OCI-LY3 (cell line): ENCODE measurements around the gene DTX1.

Experiments used
- H2AFZ ChIP-seq: fragments of 200-600, 300-600 bp; shearing (Covaris generic); 2 replicates; pipeline ENCODE4 v1.6.0; 2014; ENCODE audit warnings: antibody characterized with exemption, low read depth, low read length
- H3K27ac ChIP-seq: fragments of 200-600, 300-600 bp; sonication (generic); 2 replicates; pipeline ENCODE4 v1.5.1; 2014; ENCODE audit warnings: mild to moderate bottlenecking, low read length, moderate library complexity, mixed read lengths
- H3K27me3 ChIP-seq: fragments of 200-600, 300-600 bp; sonication (generic); 2 replicates; pipeline ENCODE4 v1.6.1; 2014; ENCODE audit warnings: low read depth, low read length, mixed read lengths
- H3K36me3 ChIP-seq: fragments of 200-600, 300-600 bp; sonication (generic); replicated peaks from 2 replicates; pipeline ENCODE3; 2014; ENCODE audit warnings: low read depth, low read length, mixed read lengths
- H3K4me1 ChIP-seq: fragments of 300-600, 200-600 bp; sonication (generic); 2 replicates; pipeline ENCODE4 v1.6.1; 2014; ENCODE audit warnings: low read length, mixed read lengths
- H3K4me2 ChIP-seq: fragments of 200-600, 300-600 bp; sonication (generic); 2 replicates; pipeline ENCODE4 v1.6.1; 2014; ENCODE audit warnings: low read length, mixed read lengths
- H3K4me3 ChIP-seq: fragments of 300-600, 200-600 bp; sonication (generic); 2 replicates; pipeline ENCODE4 v1.5.1; 2014; ENCODE audit warnings: antibody characterized with exemption, mild to moderate bottlenecking, low read length, moderate library complexity
- H3K79me2 ChIP-seq: fragments of 300-600, 200-600 bp; shearing (Covaris generic); 2 replicates; pipeline ENCODE4 v1.6.1; 2014; ENCODE audit warnings: mild to moderate bottlenecking, low read length, mixed read lengths
- H3K9ac ChIP-seq: fragments of 300-600, 200-600 bp; shearing (Covaris generic); 2 replicates; pipeline ENCODE4 v1.6.0; 2014; ENCODE audit warnings: mild to moderate bottlenecking, low read length, moderate library complexity
- H3K9me3 ChIP-seq: fragments of 200-600, 300-600 bp; shearing (Covaris generic); 2 replicates; pipeline ENCODE4 v1.6.1; 2014; ENCODE audit warnings: low read length, mixed read lengths; ENCODE audit not compliant: insufficient read depth
- H4K20me1 ChIP-seq: fragments of 200-600, 300-600 bp; sonication (generic); 2 replicates; pipeline ENCODE4 v1.6.1; 2016; ENCODE audit warnings: low read length, mixed read lengths; ENCODE audit not compliant: insufficient read depth
- EZH2phosphoT487 ChIP-seq: fragments of 200-600 bp; shearing (Covaris generic); IDR thresholded peaks from 2 replicates; pipeline ENCODE4 v1.6.1; 2018; ENCODE audit warnings: antibody characterized with exemption, mixed run types, low read depth
- TF ChIP-seq, protein P1 (sequence below): fragments of 200-600, 300-600 bp; sonication (generic); IDR thresholded peaks from 2 replicates; pipeline ENCODE4 v1.5.1; 2014; ENCODE audit warnings: antibody characterized with exemption, low read length, low read depth

The DTX1 gene

DNA sequence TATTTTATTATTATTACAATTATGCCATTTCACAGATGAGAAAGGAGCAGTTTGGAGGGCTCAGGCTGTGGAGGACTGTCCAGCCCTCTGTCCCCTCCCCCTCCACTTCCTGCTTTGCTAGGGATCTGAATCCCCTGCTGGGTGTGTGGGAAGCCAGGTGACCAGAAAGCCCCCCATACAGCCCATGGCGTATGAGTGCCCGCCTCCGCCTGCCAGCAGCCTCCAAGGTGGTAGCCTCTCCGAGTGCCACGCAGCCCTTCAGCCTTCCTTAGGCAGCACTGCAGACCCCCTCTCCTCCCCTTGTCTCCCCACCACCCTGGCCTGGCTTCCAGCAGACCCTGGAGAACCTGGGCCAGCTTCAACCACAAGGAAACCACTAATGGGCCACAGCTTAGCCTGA is 12.6 kb downstream of the DTX1 start:
- Histone ChIP-seq H3K79me2 (peaks cover 5% of the 10 kb centered on the region; the same call in 1 of the 2 replicates), H3K27me3 (no peaks in the 10 kb centered on the region), H3K9me3 (no peaks in the 10 kb centered on the region), H3K4me2 (peak overlapping the region; percentile 70), H3K27ac (peak overlapping the region; percentile 92), H3K9ac (peak overlapping the region; percentile 84), H3K4me1 (peaks cover 79% of the 10 kb centered on the region), H4K20me1 (no peaks in the 10 kb centered on the region), H3K4me3 (peak overlapping the region; percentile 68), H2AFZ (no peak overlapping the region), H3K36me3 (no peaks in the 10 kb centered on the region)
- TF ChIP-seq EZH2phosphoT487 = no peak
- TF ChIP-seq, protein P1, sequence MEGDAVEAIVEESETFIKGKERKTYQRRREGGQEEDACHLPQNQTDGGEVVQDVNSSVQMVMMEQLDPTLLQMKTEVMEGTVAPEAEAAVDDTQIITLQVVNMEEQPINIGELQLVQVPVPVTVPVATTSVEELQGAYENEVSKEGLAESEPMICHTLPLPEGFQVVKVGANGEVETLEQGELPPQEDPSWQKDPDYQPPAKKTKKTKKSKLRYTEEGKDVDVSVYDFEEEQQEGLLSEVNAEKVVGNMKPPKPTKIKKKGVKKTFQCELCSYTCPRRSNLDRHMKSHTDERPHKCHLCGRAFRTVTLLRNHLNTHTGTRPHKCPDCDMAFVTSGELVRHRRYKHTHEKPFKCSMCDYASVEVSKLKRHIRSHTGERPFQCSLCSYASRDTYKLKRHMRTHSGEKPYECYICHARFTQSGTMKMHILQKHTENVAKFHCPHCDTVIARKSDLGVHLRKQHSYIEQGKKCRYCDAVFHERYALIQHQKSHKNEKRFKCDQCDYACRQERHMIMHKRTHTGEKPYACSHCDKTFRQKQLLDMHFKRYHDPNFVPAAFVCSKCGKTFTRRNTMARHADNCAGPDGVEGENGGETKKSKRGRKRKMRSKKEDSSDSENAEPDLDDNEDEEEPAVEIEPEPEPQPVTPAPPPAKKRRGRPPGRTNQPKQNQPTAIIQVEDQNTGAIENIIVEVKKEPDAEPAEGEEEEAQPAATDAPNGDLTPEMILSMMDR = no peak

DNA sequence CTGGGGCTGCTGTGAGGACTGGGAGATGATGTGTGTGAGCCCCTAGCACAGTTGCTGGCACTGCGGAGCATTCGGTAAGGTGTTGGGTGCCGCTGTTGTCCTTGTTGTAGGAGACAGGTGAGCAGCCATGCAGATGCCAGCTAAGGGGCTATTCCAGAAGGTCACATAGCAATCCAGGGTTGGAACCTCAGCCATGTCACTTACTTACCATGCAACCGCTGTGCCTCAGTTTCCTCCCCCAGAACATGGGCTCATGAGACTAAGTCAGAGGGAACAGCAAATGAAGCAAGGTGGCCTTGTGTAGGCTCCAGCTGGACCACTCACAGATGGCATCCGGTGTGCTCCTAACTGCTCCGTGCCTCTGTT is 13.2 kb downstream of the DTX1 start:
- H2AFZ ChIP-seq = no peak overlapping the region
- peak overlapping the region; percentile 70 for H3K4me2 ChIP-seq
- no peaks in the 10 kb centered on the region for H3K9me3 ChIP-seq
- H3K36me3 ChIP-seq = no peaks in the 10 kb centered on the region
- peak overlapping the region; percentile 92 for H3K27ac ChIP-seq
- TF ChIP-seq, protein P1 = no peak
- TF ChIP-seq EZH2phosphoT487 = no peak
- no peaks in the 10 kb centered on the region for H3K27me3 ChIP-seq
- H4K20me1 ChIP-seq = no peaks in the 10 kb centered on the region
- peak overlapping the region; percentile 84 for H3K9ac ChIP-seq
- H3K79me2 ChIP-seq = peaks cover 5% of the 10 kb centered on the region; the same call in 1 of the 2 replicates
- peaks cover 79% of the 10 kb centered on the region for H3K4me1 ChIP-seq
- peak overlapping the region; percentile 68 for H3K4me3 ChIP-seq

DNA sequence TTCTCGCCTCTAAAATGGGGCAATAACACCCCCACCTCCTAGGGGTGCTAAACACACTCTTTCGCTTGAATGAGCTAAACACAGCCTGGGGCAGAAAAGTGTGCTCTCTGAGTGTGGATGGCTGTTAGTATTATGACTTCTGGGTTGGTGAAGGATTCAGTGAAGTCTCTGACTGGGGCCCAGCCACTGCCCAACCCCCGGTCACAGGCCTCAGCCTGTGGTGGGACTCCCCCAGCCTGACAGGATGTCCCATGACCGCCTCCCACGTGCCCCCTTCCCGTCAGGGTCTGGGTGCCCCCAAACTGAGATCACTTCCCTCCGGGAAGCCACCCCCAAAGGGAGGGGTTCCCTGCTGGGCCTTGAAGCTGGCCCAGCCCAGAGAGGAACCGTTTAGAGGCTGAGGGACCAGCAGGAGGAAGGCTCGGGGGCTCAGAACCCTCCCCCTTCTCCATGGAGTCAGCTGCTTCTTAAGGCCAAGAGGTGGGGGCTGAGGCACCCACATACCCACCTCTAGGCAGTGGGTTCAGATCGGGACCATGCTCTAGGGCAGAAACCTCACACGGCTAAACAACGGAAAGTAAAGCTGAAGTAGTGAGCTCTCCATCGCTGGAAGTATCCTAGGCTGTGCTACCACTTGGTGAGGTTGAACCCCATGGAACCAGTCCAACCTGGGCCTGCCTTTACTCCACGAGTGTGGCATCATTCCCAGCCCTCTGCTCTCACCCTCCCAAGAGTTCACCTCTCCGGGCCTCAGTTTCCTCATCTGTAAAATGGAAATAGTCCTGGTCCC is 13.8 kb downstream of the DTX1 start:
- TF ChIP-seq EZH2phosphoT487 = no peak
- TF ChIP-seq, protein P1 = no peak
- H4K20me1 ChIP-seq = no peaks in the 10 kb centered on the region
- H3K4me2 ChIP-seq = peak overlapping the region; percentile 70
- H3K27me3 ChIP-seq = no peaks in the 10 kb centered on the region
- H3K9ac ChIP-seq = peak overlapping the region; percentile 84
- H3K4me1 ChIP-seq = peaks cover 80% of the 10 kb centered on the region
- H2AFZ ChIP-seq = no peak overlapping the region
- peak overlapping the region; percentile 92 for H3K27ac ChIP-seq
- peaks cover 5% of the 10 kb centered on the region; the same call in 1 of the 2 replicates for H3K79me2 ChIP-seq
- peak overlapping the region; percentile 68 for H3K4me3 ChIP-seq
- H3K36me3 ChIP-seq = no peaks in the 10 kb centered on the region
- H3K9me3 ChIP-seq = no peaks in the 10 kb centered on the region

DNA sequence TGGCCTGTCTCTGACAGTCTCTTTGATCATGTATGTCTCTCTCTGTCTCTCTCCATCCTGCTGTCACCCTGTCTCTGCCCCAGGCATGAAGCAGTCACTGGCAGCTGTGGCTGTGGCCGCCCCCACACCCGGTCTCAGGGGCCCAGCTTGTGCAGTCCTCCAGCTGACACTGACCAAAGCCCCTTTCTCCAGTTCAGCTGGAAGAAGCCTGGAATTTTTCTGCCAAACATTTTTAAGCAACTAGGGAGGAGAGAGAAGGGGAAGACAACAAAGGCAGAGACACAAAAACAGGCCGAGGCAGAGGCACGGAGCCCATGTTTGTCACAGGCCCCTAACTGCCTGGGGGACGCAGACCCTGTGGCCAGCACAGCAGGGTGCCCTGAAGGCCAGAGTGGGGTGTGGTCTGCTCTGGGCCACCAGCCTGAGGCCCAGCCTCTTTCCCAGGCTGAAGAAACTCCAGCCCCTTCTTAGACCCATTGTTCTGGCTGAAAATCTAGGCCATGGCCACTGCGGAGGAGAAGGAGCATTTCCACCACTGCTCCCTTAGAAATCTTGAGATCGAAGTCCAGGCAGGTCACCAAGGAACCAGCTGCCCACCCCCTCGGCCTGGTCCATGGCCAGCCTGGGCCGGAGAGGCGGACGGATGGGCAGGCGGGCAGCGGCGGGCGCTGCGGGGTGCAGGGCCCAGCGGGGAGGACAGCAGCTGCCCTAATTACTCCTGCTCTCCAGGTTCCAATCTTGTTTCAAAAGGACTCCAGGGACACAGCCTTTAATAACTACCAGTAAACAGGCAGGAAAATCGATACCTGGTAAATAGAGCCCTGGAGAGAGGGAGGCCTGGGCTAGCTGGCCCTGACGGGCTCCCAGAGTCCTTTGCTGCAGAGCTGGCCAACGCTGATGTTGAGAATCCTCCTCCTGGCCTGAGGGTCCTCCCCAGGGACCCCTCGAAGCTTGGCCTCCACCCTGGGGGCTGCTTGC is 14.9 kb downstream of the DTX1 start:
- H3K9me3 ChIP-seq = no peaks in the 10 kb centered on the region
- peak overlapping the region; percentile 70 for H3K4me2 ChIP-seq
- no peak for TF ChIP-seq EZH2phosphoT487
- TF ChIP-seq, protein P1 = no peak
- peak overlapping the region; percentile 68 for H3K4me3 ChIP-seq
- H3K79me2 ChIP-seq = peaks cover 5% of the 10 kb centered on the region; the same call in 1 of the 2 replicates
- H3K36me3 ChIP-seq = no peaks in the 10 kb centered on the region
- H3K4me1 ChIP-seq = peaks cover 91% of the 10 kb centered on the region
- H3K27me3 ChIP-seq = no peaks in the 10 kb centered on the region
- no peak overlapping the region for H2AFZ ChIP-seq
- peak overlapping the region; percentile 92 for H3K27ac ChIP-seq
- H3K9ac ChIP-seq = peak overlapping the region; percentile 84
- H4K20me1 ChIP-seq = no peaks in the 10 kb centered on the region
